Fibroblast of the aortic adventitia (primary cell): Measurements from ENCODE around the gene PAQR4. TPM values are rescaled to one million over a fixed set of nuclear protein-coding genes. Genes with fewer than 3 reads are reported as not detected.

Experiments used
- DNase-seq: peaks from one replicate; pipeline ENCODE4 v3.0.0-alpha.2; 2010; ENCODE audit warnings: low read depth
- H3K4me3 ChIP-seq: 2 replicates; pipeline ENCODE4 v1.5.1; 2011; ENCODE audit warnings: low read depth, mild to moderate bottlenecking, control low read depth, low read length, moderate library complexity
- CTCF ChIP-seq: IDR thresholded peaks from 2 replicates; pipeline ENCODE4 v1.5.1; 2011; ENCODE audit warnings: mild to moderate bottlenecking, low read length, control low read depth, inconsistent platforms; ENCODE audit not compliant: insufficient read depth
- total RNA-seq: library from RNA; depleted of rRNA; stranded (reverse); fragments of >200 nt; gene quantifications from 2 replicates; pipeline ENCODE4 v1.2.3, GENCODE V29; 2012; ENCODE audit warnings: low replicate concordance

The PAQR4 gene
- total RNA-seq, 1 donor, result 13.8 TPM

GRCh38 chr16:3012828-3013420 lies 43.8 kb downstream of the PAQR4 start, which contains the start of gene CLDN9:
TSS of gene CLDN9 (plus strand) at chr16:3012923. CDS start at chr16:3013363, 440 bp downstream.
- TF ChIP-seq CTCF, result no peak
- no peak for DNase-seq

GRCh38 chr16:3013491-3013951 lies 44.4 kb downstream of the PAQR4 start:
- DNase-seq, result no peak
- H3K4me3 ChIP-seq, result no peak overlapping the region
- no peak for TF ChIP-seq CTCF

More at GRCh38 chr16:3012828-3013420, 43.8 kb downstream of the PAQR4 start, which contains the start of gene CLDN9:
- H3K4me3 ChIP-seq, result no peak within 1 kb of the TSS

- H3K4me3 ChIP-seq, result no peak overlapping the region
- no peak for TF ChIP-seq CTCF
Measured at GRCh38 chr16:3013998-3014690, 45.0 kb downstream of the PAQR4 start.

GRCh38 chr16:3014971-3015370 lies 45.8 kb downstream of the PAQR4 start:
- no peak for TF ChIP-seq CTCF
- no peak for DNase-seq
- no peak overlapping the region for H3K4me3 ChIP-seq

More at GRCh38 chr16:3013998-3014690, 45.0 kb downstream of the PAQR4 start:
- DNase-seq, result no peak

- no peak overlapping the region for H3K4me3 ChIP-seq
- no peak for TF ChIP-seq CTCF
- no peak for DNase-seq
Measured at GRCh38 chr16:3015865-3016521, 46.8 kb downstream of the PAQR4 start.

GRCh38 chr16:3017344-3017743 lies 48.2 kb downstream of the PAQR4 start:
- TF ChIP-seq CTCF, result no peak
- H3K4me3 ChIP-seq, result no peak overlapping the region
- DNase-seq, result no peak
